GM18507 (cell line): ENCODE data around the gene TOLLIP.

Experiments used
- DNase-seq: peaks from one replicate; pipeline ENCODE4 v3.0.0; 2011; ENCODE audit warnings: low read depth; ENCODE audit not compliant: insufficient read length; ENCODE audit errors: extremely low spot score
- FAIRE-seq: peaks from 2 replicates; lab custom pipeline; 2011; peaks lifted over from hg19 to GRCh38; lab: Jason Lieb, UNC

TOLLIP gene

DNA sequence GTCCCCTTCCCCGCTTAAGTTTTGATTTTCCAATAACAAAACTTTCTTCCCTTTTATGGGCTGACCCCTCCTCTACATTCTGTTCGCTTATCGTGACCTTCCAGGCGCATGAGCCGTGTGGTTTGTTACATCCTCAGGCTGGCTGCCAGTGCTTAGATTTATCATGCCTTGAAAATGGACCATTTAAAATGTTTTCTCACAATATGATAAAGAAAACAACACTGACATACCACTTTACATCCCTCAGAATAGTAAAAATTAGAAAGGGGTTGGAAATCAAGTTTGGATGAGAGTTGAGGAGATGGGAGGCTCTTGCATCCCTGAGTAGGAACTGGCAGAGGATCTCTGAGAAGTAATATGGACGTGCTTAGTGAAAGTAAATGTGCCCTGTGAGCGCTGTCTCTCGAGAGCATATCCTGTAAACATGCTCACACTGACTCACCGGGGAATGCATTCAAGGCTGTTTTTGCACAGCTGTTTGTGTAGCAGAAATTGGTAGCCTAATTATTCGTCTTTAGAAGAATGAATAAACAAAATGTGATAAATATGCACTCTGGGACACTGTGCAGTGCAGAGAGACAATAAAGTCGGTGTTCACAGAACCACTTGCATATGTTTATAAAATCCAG is 17.1 kb upstream of the TOLLIP start:
- no peak for FAIRE-seq
- no peak for DNase-seq

GRCh38 chr11:1323774-1324173 is 14.3 kb upstream of the TOLLIP start:
- FAIRE-seq (no peak), DNase-seq (no peak)

GRCh38 chr11:1317993-1318392 is 8.6 kb upstream of the TOLLIP start:
- no peak for DNase-seq
- no peak for FAIRE-seq

GRCh38 chr11:1317432-1317831 is 8.0 kb upstream of the TOLLIP start:
- DNase-seq (no peak), FAIRE-seq (no peak)

GRCh38 chr11:1310772-1311468 is 1.5 kb upstream of the TOLLIP start:
- FAIRE-seq: peak; percentile 78
- no peak for DNase-seq

DNA sequence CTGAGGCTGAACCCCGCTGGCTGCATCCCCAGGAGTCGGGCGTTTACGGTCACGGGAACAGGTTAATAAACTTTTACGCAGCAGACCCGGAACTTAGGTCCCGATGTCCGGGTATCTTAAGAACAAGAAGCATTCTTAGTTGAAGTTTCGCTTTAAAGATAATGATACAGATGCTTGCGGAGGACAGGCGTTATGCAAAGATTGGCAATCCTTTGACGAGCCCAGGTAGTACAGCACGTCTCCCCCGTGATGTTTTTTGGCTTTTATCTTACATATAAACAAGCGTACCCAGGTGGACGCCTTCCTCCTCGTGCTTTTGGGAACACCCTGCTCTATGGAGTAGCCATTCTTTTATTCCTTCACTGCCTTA is 871 bp upstream of the TOLLIP start:
- DNase-seq (no peak), FAIRE-seq (peak; percentile 24)

DNA sequence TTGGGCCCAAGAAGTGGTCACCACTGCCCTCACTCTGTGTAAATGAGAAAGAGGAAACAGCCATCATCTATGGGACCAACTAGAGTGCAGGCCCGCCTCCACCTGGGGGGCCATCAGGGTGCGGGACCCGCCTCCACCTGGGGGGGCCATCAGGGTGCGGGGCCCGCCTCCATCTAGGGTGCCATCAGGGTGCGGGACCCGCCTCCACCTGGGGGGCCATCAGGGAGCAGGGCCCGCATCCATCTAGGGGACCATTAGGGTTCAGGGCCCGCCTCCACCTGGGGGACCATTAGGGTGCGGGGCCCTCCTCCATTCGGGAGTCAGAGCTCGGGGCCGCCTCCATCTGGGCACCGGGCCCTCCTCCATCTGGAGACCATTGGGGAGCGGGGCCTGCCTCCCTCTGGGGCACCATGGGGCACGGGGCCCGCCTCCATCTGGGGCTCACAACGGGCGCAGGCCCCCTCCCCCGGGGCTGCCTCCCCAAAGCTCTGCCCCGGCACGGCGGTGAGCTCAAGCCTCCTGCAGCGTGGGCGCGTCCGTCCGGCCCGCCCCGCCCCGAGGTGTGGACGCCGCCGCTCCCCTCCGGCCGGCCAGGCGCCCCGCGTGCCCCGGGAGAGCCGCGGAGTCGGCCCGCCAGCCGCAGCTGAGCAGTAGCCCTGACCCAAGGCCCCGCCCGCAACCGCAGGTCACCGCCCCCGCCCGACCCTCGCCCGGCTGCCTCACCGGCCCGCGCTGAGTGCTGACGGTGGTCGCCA is 512 bp downstream of the TOLLIP start:
- DNase-seq (peak; percentile 8), FAIRE-seq (no peak)

DNA sequence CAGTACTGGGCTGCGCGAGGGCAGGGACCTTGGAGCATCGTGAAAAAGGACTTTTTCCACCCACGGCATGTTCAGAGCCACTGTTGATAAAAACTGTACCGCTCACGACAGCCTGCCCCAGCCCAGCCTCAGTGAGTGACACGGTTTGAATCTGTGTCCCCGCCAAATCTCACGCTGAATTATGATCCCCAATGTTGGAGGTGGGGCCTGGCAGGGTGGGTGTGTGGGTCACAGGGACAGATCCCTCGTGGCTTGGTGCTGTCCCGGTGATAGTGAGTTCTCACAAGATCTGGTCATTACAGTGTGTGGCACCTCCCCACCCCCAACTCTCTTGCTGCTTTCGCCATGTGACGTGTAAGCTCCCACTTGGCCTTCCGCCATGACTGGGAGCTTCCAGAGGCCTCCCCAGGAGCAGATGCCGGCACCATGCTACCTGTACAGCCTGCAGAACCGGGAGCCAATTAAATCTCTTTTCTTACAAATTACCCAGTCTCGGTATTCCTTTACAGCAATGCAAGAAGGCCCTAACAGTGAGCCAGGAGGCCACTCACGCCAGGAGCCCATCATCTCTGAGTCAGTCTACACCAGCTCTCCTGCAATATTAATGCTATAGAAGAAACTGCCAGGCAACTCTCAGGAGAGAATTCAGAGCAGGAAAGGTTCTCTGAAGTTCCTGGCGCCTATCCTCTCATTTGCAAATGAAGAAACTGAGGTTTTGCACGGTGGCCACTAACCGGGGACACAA is 1.3 kb downstream of the TOLLIP start:
- no peak for DNase-seq
- no peak for FAIRE-seq

DNA sequence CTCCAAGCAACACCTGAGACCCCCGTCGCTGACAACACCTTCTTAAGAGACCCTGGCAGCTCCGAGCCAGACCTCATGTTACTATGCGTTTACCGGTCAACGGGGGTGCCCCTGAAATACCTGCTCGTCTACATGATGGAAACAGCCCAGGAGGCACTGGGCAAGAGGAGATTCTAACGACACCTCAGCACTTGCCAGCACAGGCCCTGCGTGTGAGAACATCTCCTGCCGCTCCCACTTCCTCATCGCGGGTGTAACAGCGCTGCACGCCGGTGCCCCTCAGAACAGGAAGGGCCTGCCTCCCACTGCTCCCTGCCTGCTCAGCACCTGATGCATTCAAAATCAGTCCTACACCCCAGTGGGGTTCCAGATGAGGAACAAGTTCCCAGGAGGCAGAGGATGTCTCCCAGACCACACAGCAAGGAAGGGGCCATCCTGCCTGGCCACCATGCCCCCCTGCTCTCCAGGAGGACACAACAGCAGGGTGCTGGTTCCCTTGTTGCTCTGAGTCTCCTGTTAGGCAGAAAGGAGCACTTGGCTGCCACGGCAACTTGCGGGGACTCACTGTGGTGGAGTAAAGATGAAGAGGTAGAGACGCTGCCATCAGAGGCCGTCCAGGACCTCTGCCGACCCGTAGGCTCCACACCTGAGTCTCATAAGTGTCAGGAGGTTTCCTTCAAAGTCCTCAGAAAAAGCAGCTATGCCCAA is 2.1 kb downstream of the TOLLIP start:
- FAIRE-seq (peak; percentile 73), DNase-seq (no peak)

- no peak for DNase-seq
- no peak for FAIRE-seq
Measured at GRCh38 chr11:1306186-1307162, 3.0 kb downstream of the TOLLIP start.

DNA sequence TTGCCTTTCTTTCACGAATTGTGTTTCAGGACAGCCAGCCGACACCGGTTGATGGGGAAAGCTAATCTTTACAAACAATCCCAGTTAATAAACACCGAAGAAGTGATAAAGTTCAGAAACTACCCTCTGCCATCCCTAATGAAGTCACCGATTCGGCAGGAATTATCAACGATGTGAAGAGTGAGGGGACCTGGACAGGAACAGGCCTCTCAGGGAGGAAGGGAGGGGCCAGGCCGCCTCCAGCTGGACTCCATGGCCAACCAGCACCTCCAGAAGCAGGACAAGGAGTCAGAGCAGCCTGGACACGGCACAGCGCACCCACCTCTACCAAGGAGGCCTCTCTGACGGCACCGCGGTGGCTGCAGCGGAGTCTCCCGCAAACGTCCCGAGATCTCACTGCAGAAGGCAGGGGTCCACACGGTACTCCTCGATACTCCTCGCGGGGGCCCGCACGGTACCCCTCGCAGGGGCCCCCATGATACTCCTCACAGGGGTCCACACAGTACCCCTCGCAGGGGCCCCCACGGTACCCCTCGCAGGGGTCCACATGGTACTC is 3.9 kb downstream of the TOLLIP start:
- FAIRE-seq (no peak), DNase-seq (no peak)

- DNase-seq (no peak), FAIRE-seq (no peak)
Measured at GRCh38 chr11:1305063-1305495, 4.4 kb downstream of the TOLLIP start.

DNA sequence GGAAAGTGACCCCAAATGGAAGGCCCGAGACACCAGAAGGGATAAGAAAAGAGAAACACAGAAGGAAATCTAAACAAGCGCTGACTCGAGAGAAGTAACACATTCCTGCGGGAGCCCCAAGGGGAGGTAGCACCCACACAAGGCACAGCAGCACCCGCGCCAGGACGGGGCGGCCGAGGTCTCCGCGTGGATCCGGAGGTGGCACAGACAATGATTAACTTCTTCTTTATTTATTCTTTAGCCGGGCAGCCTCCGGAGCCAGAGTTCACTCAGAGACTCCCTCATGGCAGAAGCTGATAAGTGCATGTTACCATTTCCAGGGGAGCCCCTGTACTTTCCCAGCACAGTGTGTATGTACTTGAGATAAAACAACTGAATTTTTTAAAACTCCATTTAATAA is 5.1 kb downstream of the TOLLIP start:
- no peak for FAIRE-seq

DNA sequence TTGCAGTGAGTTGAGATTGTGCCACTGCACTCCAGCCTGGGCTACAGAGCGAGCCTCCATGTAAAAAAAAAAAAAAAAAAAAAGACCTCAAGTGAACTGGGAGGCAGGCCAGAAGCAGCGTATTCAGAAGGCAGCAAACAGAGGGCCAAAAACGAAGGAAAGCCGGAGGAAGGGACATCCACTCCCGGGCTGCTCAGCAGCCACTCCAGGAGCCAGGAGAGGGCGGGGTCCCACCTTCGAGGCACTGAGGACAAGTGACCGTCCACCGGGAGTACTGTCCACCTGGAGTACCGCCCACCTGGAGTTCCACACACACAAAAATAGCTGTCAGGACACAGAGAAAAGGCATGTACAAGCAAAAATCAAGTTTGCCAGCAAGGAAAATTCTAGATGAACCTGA is 5.5 kb downstream of the TOLLIP start:
- DNase-seq (no peak), FAIRE-seq (no peak)

More for the DNA sequence above, 5.1 kb downstream of the TOLLIP start:
- no peak for DNase-seq

DNA sequence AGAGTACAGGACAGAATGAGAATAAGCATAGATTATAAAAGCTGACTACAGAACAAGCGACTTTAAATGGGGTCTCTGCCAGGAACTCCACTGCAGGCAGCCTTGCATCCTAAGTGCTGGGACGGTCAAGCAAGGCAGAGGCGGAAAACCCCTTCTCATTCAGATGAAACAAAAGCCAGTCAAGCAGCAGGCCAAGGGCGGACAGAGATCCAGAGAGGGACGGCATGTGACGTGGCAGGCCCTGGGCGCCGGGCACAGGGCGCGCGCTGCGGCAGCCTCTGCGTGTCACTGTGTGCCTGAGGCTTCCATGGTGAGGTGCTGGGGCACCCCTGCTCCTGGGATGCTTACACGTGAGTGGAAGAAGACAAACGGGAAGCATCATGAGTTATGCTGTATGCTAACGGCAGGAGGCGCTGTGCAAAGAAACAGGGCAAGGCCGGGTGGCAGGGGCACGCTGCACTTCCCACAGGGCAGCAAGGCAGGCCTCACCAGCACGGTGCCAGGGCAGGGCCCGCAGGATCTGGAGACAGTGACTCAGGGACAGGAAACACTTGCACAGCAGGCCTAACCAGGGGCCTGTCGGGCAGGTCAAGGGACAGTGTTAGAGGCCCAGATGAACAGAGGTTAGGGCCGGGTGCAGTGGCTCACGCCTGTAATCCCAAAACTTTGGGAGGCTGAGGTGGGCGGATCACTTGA is 6.2 kb downstream of the TOLLIP start:
- no peak for FAIRE-seq
- DNase-seq: no peak

DNA sequence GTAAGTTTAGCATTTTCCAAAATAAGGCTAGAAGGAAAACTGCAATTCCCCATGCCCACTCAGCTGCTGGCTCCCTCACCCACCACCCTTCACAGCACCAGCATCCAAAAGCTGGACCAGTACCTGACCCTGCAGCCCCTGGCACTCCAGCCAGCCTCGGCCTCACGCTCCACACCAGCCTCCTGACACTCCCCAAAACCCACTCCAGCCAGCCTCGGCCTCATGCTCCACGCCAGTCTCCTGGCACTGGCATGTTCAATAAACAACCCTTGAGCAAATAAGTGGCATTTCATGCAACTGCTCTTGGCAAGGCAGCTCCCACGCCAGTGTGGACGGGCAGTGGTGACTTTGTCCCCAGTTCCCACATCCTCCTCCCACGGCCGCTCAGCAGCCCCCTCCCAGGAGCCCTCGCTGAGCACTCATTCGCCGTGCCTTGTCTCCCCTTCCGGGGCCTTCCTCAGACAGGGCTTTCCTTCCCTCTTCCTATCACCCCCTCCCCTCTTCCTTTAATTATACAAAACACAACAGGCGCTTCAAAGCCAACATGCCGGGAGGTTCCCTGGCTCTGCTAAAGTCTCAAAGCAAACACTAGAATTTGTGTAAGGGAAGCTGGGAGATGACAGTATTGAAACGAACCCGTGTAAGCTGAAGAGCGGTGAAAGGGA is 6.8 kb downstream of the TOLLIP start:
- no peak for FAIRE-seq
- no peak for DNase-seq

DNA sequence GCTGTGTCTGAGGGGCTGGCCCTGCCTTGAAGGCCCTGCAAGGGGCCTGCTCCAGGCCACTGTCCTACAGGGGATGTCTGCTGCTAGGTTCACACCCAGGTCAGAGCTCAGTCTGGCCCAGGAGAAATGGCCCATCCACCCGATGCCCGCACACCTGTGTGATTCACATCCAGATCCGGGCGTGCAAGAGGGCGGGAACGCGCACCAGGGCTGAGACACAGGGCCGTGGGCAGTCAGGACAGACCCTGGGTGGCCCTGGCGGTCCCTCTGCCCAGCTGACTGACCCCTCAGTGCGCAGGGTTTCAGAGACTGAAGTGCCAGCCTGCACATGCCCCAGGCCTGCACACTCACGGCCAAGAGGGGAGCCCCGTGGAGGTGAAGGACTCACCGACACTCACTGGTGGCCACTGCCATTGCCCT is 7.4 kb downstream of the TOLLIP start:
- no peak for FAIRE-seq

More for the DNA sequence above, 7.4 kb downstream of the TOLLIP start:
- DNase-seq: no peak
